ENCODE measurements around the gene QPCT. TPM values are rescaled to one million over a fixed set of nuclear protein-coding genes. Genes with fewer than 3 reads are reported as not detected.

Gene QPCT
- total RNA-seq, 1 experiment from 2014 or later = 4.2 TPM

DNA sequence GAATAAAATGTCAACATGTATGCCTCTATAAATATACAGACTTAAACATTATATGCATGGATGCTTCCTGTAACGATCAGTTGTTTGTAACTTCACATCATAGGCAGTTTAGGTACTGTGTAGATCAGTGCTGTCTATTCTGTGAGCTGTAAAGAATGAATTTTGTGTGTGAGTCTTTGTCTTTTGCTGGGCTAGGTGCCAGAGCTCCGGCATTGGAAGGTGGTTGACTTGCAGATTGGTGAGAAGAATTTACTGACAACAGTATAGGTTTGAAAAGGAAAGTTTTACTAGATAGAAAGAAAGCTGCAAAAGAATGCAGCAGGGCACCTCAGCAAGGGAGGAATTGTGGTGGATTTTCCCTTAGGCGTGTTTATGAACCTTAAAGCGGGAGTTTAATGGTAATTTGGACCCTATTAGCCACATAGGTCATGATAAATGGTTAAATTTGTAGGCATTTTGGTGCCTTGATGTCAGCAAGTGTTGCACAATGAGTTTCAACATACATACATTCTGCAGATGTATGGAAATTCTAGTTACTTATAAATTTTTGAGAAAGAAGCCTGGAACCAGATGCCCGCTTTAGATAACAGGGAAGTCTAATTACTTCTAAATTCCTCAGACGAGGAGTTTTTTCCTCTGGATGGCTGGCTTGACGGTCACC is 6.7 kb upstream of the QPCT start:
- ChIA-PET CTCF (no interaction called here), POLR2A (ENCODE audit: low non-redundant PET) (no interaction called here)
- H3K9me3 ChIP-seq (ENCODE audit: low read depth, low read length, poor library complexity, severe bottlenecking) = no peaks in the 10 kb centered on the region
- DNase-seq (ENCODE audit: low spot score) = no peak
- H3K27me3 ChIP-seq (replicated peaks; ENCODE audit: insufficient read depth, low read depth, low read length, poor library complexity) = no peaks in the 10 kb centered on the region
- no peak for TF ChIP-seq EZH2 (IDR thresholded peaks at IDR 0.05; ENCODE audit: borderline replicate concordance, low read depth, low read length, poor library complexity, severe bottlenecking)
- TF ChIP-seq, protein P1, sequence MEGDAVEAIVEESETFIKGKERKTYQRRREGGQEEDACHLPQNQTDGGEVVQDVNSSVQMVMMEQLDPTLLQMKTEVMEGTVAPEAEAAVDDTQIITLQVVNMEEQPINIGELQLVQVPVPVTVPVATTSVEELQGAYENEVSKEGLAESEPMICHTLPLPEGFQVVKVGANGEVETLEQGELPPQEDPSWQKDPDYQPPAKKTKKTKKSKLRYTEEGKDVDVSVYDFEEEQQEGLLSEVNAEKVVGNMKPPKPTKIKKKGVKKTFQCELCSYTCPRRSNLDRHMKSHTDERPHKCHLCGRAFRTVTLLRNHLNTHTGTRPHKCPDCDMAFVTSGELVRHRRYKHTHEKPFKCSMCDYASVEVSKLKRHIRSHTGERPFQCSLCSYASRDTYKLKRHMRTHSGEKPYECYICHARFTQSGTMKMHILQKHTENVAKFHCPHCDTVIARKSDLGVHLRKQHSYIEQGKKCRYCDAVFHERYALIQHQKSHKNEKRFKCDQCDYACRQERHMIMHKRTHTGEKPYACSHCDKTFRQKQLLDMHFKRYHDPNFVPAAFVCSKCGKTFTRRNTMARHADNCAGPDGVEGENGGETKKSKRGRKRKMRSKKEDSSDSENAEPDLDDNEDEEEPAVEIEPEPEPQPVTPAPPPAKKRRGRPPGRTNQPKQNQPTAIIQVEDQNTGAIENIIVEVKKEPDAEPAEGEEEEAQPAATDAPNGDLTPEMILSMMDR (conservative IDR thresholded peaks at IDR 0.05; ENCODE audit: low read depth, low read length) = no peak
- no TSS peak for BruUV-seq (replicated peaks)
- H3K4me1 ChIP-seq (ENCODE audit: insufficient read depth, low read length, poor library complexity, severe bottlenecking) = peaks cover 14% of the 10 kb centered on the region
- intact Hi-C loops (cut with micrococcal nuclease; ENCODE audit: unreplicated experiment) = no loop called here
- H3K36me3 ChIP-seq (ENCODE audit: insufficient read depth, low read length, poor library complexity, severe bottlenecking) = no peaks in the 10 kb centered on the region
- H3K27ac ChIP-seq (ENCODE audit: low read depth, low read length, poor library complexity, severe bottlenecking) = no peak overlapping the region
- H3K4me3 ChIP-seq (ENCODE audit: low read depth, low read length, poor library complexity, severe bottlenecking) = no peak overlapping the region

DNA sequence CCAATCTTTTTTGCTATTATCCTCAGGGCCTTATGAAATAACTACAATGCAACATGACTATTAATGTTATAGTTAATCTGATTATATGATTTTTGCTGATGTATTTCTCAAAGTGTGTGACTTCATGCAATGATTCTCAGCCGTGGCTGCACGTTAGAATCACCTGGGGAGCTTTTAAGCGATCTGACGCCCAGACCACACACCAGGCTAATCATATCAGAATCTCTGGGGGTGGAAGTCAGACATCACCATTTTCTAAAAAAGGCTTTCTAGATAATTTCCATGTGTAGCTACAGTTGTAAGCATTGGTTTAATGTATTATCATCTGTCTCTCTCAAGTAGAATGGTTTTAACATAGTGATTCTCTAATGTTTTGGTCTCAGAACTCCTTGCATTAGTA is 5.5 kb upstream of the QPCT start:
- no peak for DNase-seq (ENCODE audit: low spot score)
- Histone ChIP-seq H3K4me1 (ENCODE audit: insufficient read depth, low read length, poor library complexity, severe bottlenecking) (peaks cover 14% of the 10 kb centered on the region), H3K36me3 (ENCODE audit: insufficient read depth, low read length, poor library complexity, severe bottlenecking) (no peaks in the 10 kb centered on the region), H3K27me3 (replicated peaks; ENCODE audit: insufficient read depth, low read depth, low read length, poor library complexity) (no peaks in the 10 kb centered on the region), H3K9me3 (ENCODE audit: low read depth, low read length, poor library complexity, severe bottlenecking) (no peaks in the 10 kb centered on the region), H3K27ac (ENCODE audit: low read depth, low read length, poor library complexity, severe bottlenecking) (no peak overlapping the region), H3K4me3 (ENCODE audit: low read depth, low read length, poor library complexity, severe bottlenecking) (no peak overlapping the region)
- TF ChIP-seq EZH2 (IDR thresholded peaks at IDR 0.05; ENCODE audit: borderline replicate concordance, low read depth, low read length, poor library complexity, severe bottlenecking) = no peak
- ChIA-PET POLR2A (ENCODE audit: low non-redundant PET) (no interaction called here), CTCF (no interaction called here)
- intact Hi-C loops (cut with micrococcal nuclease; ENCODE audit: unreplicated experiment) = no loop called here
- BruUV-seq (replicated peaks) = no TSS peak

DNA sequence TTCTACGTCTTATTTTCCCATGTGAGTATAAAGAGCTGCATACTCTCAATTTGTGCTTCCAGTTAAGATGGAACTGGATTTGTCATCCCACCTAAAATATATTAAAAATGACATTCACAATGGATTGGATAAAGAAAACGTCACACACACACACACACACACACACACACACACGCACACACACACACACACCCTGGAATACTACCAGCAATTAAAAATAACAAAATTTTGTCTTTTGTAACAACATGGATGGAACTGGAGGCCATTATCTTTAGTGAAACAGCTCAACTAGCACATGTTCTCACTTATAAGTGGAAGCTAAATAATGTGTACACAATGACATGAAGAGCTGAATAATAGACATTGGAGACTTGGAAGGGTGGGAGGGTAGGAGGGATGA is 3.8 kb upstream of the QPCT start:
- H3K9me3 ChIP-seq (ENCODE audit: low read depth, low read length, poor library complexity, severe bottlenecking) = no peaks in the 10 kb centered on the region
- no TSS peak for BruUV-seq (replicated peaks)
- no peak for DNase-seq (ENCODE audit: low spot score)
- peaks cover 14% of the 10 kb centered on the region for H3K4me1 ChIP-seq (ENCODE audit: insufficient read depth, low read length, poor library complexity, severe bottlenecking)
- ChIA-PET CTCF (no interaction called here), POLR2A (ENCODE audit: low non-redundant PET) (no interaction called here)
- H3K27me3 ChIP-seq (replicated peaks; ENCODE audit: insufficient read depth, low read depth, low read length, poor library complexity) = no peaks in the 10 kb centered on the region
- TF ChIP-seq, protein P1 (conservative IDR thresholded peaks at IDR 0.05; ENCODE audit: low read depth, low read length) = no peak
- no peak for TF ChIP-seq EZH2 (IDR thresholded peaks at IDR 0.05; ENCODE audit: borderline replicate concordance, low read depth, low read length, poor library complexity, severe bottlenecking)
- H3K4me3 ChIP-seq (ENCODE audit: low read depth, low read length, poor library complexity, severe bottlenecking) = no peak overlapping the region
- no peaks in the 10 kb centered on the region for H3K36me3 ChIP-seq (ENCODE audit: insufficient read depth, low read length, poor library complexity, severe bottlenecking)
- no peak overlapping the region for H3K27ac ChIP-seq (ENCODE audit: low read depth, low read length, poor library complexity, severe bottlenecking)
- intact Hi-C loops (cut with micrococcal nuclease; ENCODE audit: unreplicated experiment) = no loop called here

Measured in A673 (cell line).